GM23338 (cell line): ENCODE results near the gene SHB. TPM values are rescaled to one million over a fixed set of nuclear protein-coding genes. Genes with fewer than 3 reads are reported as not detected.

Experiments
- ATAC-seq: fragments of 200-7000 bp; cut with Tn5 transposase; 3 replicates; pipeline ENCODE4 v1.9.1; 2020
- DNase-seq: peaks from one replicate; pipeline ENCODE4 v3.0.0-alpha.2; 2015; ENCODE audit warnings: low spot score
- H2AFZ ChIP-seq: fragments of 200-600 bp; sonication (generic); 2 replicates; pipeline ENCODE4 v1.8.0; 2016; ENCODE audit warnings: antibody characterized with exemption, mild to moderate bottlenecking, moderate library complexity
- H3F3A ChIP-seq: fragments of 200-600 bp; sonication (generic); replicated peaks from 2 replicates; pipeline ENCODE4 v1.8.0; 2017; ENCODE audit warnings: antibody characterized with exemption, mixed run types, low read depth
- H3K27ac ChIP-seq: fragments of 200-600 bp; sonication (generic); 2 replicates; pipeline ENCODE4 v1.6.1; 2016; ENCODE audit warnings: low read depth
- H3K27me3 ChIP-seq: fragments of 200-600 bp; sonication (generic); 2 replicates; pipeline ENCODE4 v1.8.0; 2016; ENCODE audit warnings: mild to moderate bottlenecking, mixed run types, moderate library complexity; ENCODE audit not compliant: insufficient read depth
- H3K36me3 ChIP-seq: fragments of 200-600 bp; sonication (generic); 2 replicates; pipeline ENCODE4 v1.8.0; 2016; ENCODE audit warnings: mild to moderate bottlenecking; ENCODE audit not compliant: insufficient read depth
- H3K4me1 ChIP-seq: fragments of 200-600 bp; sonication (generic); 2 replicates; pipeline ENCODE4 v1.8.0; 2016; ENCODE audit warnings: mild to moderate bottlenecking, moderate library complexity; ENCODE audit not compliant: insufficient read depth
- H3K4me2 ChIP-seq: fragments of 200-600 bp; sonication (generic); 2 replicates; pipeline ENCODE4 v1.7.1; 2017; ENCODE audit warnings: mixed run types
- H3K4me3 ChIP-seq: fragments of 200-600 bp; sonication (generic); 2 replicates; pipeline ENCODE4 v1.6.1; 2016; ENCODE audit warnings: mixed run types
- H3K79me2 ChIP-seq: fragments of 200-600 bp; sonication (generic); replicated peaks from 2 replicates; pipeline ENCODE4 v1.8.0; 2017; ENCODE audit warnings: mild to moderate bottlenecking; ENCODE audit not compliant: insufficient read depth
- H3K9me2 ChIP-seq: fragments of 200-600 bp; sonication (generic); 2 replicates; pipeline ENCODE4 v1.8.0; 2017; ENCODE audit not compliant: insufficient read depth
- H4K20me1 ChIP-seq: fragments of 200-600 bp; sonication (generic); replicated peaks from 2 replicates; pipeline ENCODE4 v1.8.0; 2017; ENCODE audit warnings: mild to moderate bottlenecking; ENCODE audit not compliant: insufficient read depth
- H3K27ac Mint-ChIP-seq: 2 replicates; pipeline ENCODE4 v1.8.0; 2020; ENCODE audit warnings: inconsistent platforms, mild to moderate bottlenecking, moderate library complexity, mixed read lengths
- H3K27me3 Mint-ChIP-seq: 3 replicates; pipeline ENCODE4 v1.8.0; 2022; ENCODE audit warnings: low read depth, mild to moderate bottlenecking, moderate library complexity, mixed read lengths, inconsistent platforms; ENCODE audit not compliant: insufficient read depth, poor library complexity
- H3K36me3 Mint-ChIP-seq: 3 replicates; pipeline ENCODE4 v1.8.0; 2021; ENCODE audit warnings: low read depth, mild to moderate bottlenecking, inconsistent platforms, moderate library complexity, mixed read lengths
- H3K4me1 Mint-ChIP-seq: 3 replicates; pipeline ENCODE4 v1.8.0; 2020; ENCODE audit warnings: mild to moderate bottlenecking, inconsistent platforms, mixed read lengths
- H3K4me3 Mint-ChIP-seq: 3 replicates; pipeline ENCODE4 v1.8.0; 2021; ENCODE audit warnings: moderate library complexity, mild to moderate bottlenecking, inconsistent platforms, mixed read lengths
- H3K9me3 Mint-ChIP-seq: 3 replicates; pipeline ENCODE4 v1.8.0; 2020; ENCODE audit warnings: moderate library complexity, mild to moderate bottlenecking, inconsistent platforms, mixed read lengths
- CREB1 ChIP-seq: fragments of 250-450 bp; sonication (Bioruptor Pico); IDR thresholded peaks from 2 replicates; pipeline ENCODE4 v1.5.0; 2020; ENCODE audit warnings: low read depth, mild to moderate bottlenecking, moderate library complexity
- JUNB ChIP-seq: IDR thresholded peaks from one replicate; pipeline ENCODE4 v1.6.1; 2016; ENCODE audit warnings: antibody characterized with exemption; ENCODE audit not compliant: unreplicated experiment
- POLR2AphosphoS5 ChIP-seq: IDR thresholded peaks from 2 replicates; pipeline ENCODE4 v1.6.1; 2016; ENCODE audit warnings: antibody characterized with exemption, low read depth
- ZNF114 ChIP-seq: fragments of 250-450 bp; sonication (Bioruptor Pico); IDR thresholded peaks from 2 replicates; pipeline ENCODE4 v1.5.0; 2020; ENCODE audit warnings: mild to moderate bottlenecking, moderate library complexity
- ZNF331 ChIP-seq: fragments of 250-450 bp; sonication (Bioruptor Pico); IDR thresholded peaks from 2 replicates; pipeline ENCODE4 v1.5.0; 2020; ENCODE audit warnings: low read depth, mild to moderate bottlenecking, moderate library complexity
- polyA plus RNA-seq: library from polyadenylated mRNA; unstranded; fragments of >200 nt; fragmentation: Nextera tagmentation; extraction: Ambion mirVana; gene quantifications from 2 replicates; pipeline ENCODE4 v1.2.1, GENCODE V29; 2016
- total RNA-seq: library from RNA; depleted of rRNA; stranded (reverse); fragments of >200 nt; shearing (Covaris generic); gene quantifications from 2 replicates; pipeline ENCODE4 v1.2.3, GENCODE V29; 2014
- TF ChIP-seq, protein P1 (sequence below): fragments of 250-450 bp; sonication (Bioruptor Pico); IDR thresholded peaks from 2 replicates; pipeline ENCODE4 v1.5.0; 2020; ENCODE audit warnings: mild to moderate bottlenecking, moderate library complexity

The SHB gene
- total and polyA plus RNA-seq, 2 experiments from 2014 or later, result 1.5 to 14.0 TPM

DNA sequence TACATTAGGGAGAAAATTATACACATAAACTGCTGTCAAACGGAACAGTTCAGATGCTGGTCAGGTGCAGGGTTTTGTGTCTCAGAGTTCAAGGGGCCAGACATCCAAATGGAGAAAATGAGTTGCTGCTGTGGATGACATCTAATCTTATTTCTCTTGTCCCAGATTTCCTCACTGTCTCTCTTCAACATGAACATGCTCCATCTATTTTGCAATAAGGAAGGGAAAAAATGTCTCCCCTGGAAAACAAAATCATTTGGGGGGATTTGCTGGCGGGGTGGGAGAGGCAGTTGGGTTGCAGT, 51.2 kb downstream of the SHB start:
- Mint-ChIP-seq H3K4me3 (peak overlapping the region; percentile 56), H3K4me1 (peaks cover 91% of the 10 kb centered on the region), H3K27ac (peak overlapping the region; percentile 97), H3K27me3 (peaks cover 16% of the 10 kb centered on the region), H3K9me3 (no peaks in the 10 kb centered on the region; the same call in 2 of the 3 replicates), H3K36me3 (peaks cover 14% of the 10 kb centered on the region)
- no peaks in the 10 kb centered on the region; the same call in 1 of the 2 replicates for H3K36me3 ChIP-seq
- peak overlapping the region; percentile 62 for H3K4me2 ChIP-seq
- H3K4me1 ChIP-seq, result peaks cover 63% of the 10 kb centered on the region
- DNase-seq (no peak), ATAC-seq (no peak)
- no peak overlapping the region for H2AFZ ChIP-seq
- H3K4me3 ChIP-seq, result peak overlapping the region; percentile 15; the same call in 1 of the 2 replicates
- TF ChIP-seq JUNB, result no peak
- TF ChIP-seq ZNF331 (CRISPR knock-in tag), result no peak
- TF ChIP-seq POLR2AphosphoS5, result no peak
- TF ChIP-seq, protein P1, sequence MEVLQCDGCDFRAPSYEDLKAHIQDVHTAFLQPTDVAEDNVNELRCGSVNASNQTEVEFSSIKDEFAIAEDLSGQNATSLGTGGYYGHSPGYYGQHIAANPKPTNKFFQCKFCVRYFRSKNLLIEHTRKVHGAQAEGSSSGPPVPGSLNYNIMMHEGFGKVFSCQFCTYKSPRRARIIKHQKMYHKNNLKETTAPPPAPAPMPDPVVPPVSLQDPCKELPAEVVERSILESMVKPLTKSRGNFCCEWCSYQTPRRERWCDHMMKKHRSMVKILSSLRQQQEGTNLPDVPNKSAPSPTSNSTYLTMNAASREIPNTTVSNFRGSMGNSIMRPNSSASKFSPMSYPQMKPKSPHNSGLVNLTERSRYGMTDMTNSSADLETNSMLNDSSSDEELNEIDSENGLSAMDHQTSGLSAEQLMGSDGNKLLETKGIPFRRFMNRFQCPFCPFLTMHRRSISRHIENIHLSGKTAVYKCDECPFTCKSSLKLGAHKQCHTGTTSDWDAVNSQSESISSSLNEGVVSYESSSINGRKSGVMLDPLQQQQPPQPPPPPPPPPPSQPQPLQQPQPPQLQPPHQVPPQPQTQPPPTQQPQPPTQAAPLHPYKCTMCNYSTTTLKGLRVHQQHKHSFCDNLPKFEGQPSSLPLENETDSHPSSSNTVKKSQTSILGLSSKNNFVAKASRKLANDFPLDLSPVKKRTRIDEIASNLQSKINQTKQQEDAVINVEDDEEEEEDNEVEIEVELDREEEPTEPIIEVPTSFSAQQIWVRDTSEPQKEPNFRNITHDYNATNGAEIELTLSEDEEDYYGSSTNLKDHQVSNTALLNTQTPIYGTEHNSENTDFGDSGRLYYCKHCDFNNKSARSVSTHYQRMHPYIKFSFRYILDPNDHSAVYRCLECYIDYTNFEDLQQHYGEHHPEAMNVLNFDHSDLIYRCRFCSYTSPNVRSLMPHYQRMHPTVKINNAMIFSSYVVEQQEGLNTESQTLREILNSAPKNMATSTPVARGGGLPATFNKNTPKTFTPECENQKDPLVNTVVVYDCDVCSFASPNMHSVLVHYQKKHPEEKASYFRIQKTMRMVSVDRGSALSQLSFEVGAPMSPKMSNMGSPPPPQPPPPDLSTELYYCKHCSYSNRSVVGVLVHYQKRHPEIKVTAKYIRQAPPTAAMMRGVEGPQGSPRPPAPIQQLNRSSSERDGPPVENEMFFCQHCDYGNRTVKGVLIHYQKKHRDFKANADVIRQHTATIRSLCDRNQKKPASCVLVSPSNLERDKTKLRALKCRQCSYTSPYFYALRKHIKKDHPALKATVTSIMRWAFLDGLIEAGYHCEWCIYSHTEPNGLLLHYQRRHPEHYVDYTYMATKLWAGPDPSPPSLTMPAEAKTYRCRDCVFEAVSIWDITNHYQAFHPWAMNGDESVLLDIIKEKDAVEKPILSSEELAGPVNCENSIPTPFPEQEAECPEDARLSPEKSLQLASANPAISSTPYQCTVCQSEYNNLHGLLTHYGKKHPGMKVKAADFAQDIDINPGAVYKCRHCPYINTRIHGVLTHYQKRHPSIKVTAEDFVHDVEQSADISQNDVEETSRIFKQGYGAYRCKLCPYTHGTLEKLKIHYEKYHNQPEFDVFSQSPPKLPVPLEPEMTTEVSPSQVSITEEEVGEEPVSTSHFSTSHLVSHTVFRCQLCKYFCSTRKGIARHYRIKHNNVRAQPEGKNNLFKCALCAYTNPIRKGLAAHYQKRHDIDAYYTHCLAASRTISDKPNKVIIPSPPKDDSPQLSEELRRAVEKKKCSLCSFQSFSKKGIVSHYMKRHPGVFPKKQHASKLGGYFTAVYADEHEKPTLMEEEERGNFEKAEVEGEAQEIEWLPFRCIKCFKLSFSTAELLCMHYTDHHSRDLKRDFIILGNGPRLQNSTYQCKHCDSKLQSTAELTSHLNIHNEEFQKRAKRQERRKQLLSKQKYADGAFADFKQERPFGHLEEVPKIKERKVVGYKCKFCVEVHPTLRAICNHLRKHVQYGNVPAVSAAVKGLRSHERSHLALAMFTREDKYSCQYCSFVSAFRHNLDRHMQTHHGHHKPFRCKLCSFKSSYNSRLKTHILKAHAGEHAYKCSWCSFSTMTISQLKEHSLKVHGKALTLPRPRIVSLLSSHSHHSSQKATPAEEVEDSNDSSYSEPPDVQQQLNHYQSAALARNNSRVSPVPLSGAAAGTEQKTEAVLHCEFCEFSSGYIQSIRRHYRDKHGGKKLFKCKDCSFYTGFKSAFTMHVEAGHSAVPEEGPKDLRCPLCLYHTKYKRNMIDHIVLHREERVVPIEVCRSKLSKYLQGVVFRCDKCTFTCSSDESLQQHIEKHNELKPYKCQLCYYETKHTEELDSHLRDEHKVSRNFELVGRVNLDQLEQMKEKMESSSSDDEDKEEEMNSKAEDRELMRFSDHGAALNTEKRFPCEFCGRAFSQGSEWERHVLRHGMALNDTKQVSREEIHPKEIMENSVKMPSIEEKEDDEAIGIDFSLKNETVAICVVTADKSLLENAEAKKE (CRISPR knock-in tag), result no peak
- TF ChIP-seq ZNF114 (CRISPR knock-in tag), result no peak
- no peak for TF ChIP-seq CREB1 (CRISPR knock-in tag)
- no peaks in the 10 kb centered on the region for H4K20me1 ChIP-seq
- H3K9me2 ChIP-seq, result peaks cover 6% of the 10 kb centered on the region; the same call in 1 of the 2 replicates
- H3K27ac ChIP-seq, result peak overlapping the region; percentile 85
- H3K27me3 ChIP-seq, result no peaks in the 10 kb centered on the region
- H3F3A ChIP-seq, result peaks cover 6% of the 10 kb centered on the region; the same call in 1 of the 2 replicates
- H3K79me2 ChIP-seq, result peaks cover 6% of the 10 kb centered on the region
